GM19452 (cell line): Measurements from ENCODE around the gene ITPR2.

Source experiments
- ATAC-seq: cut with Tn5 transposase; IDR thresholded peaks from one replicate; pipeline ENCODE4 v1.9.1; 2021; ENCODE audit not compliant: unreplicated experiment

Gene ITPR2

DNA sequence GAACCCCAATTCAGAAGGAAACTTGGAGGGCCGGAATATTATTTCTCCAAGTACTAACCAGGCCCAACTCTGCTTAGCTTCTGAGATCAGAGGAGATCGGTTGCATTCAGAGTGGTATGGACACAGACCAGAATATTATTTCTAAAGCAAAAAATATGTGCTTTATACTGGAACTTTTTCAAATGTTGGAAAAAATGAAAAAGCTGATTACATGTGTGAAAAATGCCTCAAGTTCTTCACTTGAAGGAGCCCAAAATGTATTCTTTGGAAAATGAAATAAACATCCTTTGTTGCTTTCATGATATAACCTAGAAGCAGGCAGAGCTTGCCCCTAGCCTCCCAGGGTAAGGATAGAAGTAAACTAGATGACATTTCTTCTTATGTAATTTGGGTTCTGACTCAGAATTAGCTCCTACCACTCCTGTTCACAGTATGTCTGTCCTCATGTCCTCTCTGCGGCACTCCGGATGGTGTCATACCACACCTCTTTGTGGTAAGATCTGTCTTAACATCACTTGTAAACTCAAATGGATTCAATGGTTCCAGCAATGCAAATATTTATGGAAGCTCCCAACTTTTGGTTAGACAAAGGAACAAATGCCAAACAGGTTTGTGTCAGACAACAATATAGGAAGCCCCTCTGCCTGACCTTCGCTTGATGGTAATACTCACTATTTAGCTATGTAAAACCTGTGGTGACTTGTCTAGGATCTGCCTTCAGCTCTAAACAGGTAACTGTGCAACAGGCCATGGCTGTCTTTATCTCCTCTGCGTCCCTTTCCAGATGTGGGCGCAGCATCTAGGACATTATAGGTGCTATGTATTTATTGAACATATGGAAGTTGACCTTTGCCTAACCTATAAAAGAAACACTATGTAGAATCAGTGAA lies 459.1 kb downstream of the ITPR2 start:
- ATAC-seq = no peak

DNA sequence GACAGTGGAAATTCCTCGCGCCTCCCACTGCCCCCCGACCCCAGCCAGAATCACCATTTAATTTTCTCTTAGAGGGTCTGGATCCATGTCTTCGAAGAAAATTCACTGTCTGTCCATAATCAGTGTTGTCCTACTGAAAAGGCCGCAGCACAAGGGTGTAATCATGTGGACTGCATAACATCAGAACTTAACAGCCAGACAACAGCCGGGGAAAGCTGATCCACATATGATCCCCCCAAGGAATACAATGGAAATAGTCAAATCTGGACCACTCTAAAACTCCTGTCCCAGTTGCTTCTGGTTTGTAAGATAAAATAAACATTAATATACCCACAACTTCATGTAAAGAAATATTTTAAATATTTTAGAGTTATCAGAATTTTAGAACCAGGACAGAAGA lies 460.1 kb downstream of the ITPR2 start:
- no peak for ATAC-seq

DNA sequence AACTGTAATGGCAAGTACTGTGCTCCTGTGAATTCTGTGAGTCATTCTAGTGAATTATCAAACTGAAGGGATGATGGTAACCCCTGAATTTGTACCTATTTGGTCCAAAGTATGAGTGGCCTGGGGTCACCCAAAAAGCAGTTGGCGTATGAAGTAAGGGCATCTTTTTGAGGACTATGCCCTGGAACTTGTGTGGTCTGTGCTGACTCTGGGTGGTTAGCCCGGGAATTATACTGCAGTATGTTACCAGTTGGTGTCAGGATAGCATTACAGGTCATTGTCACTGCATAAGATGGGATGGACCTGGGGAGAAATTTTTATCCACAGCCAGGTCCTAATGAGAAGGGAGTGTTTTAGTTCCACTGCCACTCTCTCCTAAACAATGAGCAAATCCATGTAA lies 462.9 kb downstream of the ITPR2 start:
- no peak for ATAC-seq

DNA sequence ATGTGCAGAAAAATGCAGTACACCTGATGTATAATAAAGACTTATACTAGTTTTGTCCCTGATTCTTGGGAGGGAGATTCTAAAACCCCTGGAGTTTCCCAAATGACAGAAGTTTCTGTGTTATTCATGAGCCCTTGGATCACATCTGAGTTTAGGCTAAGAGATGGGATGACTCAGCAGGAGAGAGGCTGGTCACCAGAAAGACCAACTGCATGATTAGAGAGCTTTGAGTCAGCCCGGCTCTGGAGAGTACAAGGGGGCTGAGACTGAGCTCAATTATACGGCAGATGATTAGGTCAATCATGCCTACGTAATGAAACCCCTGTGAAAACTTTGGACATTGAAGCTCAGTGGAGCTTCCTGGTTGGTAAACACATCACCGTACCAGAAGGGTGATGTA lies 463.4 kb downstream of the ITPR2 start:
- no peak for ATAC-seq

DNA sequence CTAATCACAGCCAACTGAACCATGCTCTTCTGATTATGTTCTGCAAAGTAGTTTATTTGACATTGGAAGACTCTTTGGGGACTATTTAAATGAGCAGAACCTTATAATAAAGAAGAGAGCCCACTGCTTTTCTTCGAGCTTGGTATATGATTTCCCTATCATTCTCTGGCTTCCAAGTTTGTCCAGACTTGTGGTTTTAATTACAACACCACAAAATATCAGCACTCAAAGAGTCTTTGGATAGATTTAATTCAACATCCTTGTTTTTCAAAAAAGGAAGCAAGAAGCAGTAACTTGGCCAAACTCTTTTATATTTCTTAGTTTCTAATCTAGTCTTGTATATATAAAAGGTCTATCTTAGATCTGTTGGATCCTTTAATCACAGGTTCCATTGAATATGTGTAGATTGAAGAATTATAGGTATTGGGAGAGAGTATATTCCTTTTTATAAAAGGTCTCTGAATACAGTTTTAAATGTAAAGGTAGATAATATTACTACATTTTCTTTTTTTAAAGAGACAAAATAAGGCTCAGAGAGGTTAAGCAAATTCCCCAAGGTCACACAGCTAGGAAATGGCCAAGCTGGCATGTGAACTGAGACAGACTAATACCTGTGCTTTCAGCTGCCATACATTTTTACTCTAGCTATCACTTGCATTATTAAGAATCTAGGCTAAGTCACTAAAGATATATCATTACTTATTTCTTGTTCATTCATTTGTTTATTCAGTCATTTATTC lies 464.8 kb downstream of the ITPR2 start:
- ATAC-seq = no peak

DNA sequence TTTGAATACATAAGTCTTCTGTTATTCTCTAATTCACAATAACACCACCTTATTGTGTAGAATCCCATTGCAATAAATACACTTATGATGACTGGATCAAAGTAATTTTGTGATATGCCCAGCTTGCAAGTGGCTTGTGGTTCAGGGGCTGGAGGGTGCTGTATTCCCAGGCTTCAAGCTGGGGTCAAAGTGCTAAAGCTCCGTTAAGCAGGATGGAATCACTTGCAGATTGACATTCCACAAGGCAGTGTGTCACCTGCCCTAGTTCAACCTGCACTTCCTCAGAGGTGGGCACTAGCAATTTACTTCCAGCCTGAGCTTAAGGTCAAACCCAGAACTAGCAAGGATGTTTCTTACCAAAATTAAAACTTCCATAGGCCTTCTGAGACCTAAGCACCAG lies 471.0 kb downstream of the ITPR2 start:
- ATAC-seq = no peak

DNA sequence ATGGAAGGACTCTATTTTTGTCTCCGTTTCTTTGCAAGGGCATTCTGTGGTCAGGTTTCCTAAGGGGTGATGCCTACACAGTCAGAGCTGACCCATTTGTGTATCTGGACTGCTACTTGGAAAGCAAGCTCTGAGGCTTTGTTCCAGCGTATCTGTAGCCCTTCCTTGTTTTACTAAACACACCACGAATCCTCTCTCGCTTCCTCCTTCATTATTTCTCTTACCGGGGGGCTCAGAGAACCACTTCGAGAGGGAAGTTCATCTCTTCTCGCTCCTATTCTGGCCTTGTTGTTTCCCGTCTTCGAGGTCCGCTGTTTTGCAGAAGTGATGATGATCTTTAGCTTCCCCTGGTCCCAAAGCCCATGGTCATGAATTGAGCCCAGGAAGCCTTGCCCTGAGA lies 472.9 kb downstream of the ITPR2 start:
- ATAC-seq = no peak

DNA sequence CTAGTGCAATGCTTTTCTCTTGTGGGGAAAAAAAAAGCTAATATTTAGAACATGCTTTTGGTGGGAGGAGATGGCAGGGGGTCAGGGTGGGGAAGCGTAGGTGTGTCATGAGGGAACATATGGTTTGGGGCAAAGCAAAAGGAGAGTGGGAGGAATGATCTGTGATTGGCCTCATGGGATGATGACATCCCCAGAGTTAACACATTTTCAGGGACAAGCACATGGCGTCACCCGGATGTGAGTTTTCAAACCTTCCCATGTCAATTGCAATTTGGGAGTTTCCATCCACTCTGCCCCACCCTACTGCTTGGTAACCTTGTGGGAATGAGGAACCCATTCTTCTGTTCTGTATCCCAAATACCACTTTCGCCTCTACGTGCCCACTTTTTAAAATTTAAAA lies 473.4 kb downstream of the ITPR2 start:
- ATAC-seq = no peak

DNA sequence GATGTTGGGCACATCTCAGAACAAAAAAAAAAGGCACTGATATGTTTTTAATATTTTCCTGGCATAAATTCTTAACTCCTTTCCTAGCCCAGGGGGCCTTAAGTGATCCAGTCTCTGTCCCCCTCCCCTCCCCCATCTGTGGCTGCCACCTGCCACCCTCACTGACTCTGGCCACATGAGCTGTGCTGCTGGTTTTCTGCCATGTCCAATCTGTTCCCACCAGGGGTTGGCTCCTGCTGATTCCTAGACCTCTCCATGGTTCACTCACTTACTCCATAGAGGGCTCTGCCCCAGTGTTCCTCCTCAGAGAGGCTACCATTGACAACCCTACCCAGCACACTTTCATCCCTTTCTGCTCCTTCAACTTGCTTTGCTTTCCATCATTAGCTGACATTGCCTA lies 474.3 kb downstream of the ITPR2 start:
- ATAC-seq = no peak

DNA sequence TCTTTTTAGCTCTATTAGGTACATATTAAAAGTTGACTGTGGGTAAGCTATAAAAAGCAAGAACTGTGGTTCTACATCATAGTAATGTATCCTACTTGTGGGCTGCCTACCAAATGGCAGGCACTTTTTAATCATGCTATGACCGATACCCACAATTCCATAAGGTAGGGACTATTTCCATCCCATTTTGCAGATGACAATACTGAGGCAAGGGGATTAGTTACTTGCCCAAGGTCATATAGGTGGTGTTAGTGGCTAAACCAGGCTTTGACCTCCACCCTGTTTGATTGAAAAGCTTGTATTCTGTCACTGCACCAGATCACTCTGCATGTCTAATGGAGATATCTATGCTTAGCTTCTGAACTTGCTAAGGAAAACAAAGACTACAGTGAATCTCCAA lies 485.7 kb downstream of the ITPR2 start:
- no peak for ATAC-seq

DNA sequence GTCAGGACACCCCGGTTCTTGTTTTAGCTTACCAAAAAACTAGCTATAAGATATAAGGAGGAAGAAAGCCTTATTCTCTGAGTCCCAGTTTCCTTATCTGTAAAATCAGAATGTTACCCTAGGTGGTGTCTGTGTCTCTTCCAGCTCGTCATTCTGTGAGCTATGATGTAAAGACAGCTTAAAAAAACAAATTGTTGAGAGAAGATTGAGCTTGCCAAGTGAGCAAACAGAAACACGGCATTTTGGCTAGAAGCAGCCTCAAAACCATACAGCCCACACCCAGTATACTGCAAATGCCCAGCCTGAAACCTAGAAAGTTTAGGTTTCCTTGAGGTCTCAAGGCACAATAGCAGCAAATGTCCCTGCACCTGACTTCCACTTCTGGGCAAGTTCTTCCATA lies 486.3 kb downstream of the ITPR2 start:
- ATAC-seq = no peak

DNA sequence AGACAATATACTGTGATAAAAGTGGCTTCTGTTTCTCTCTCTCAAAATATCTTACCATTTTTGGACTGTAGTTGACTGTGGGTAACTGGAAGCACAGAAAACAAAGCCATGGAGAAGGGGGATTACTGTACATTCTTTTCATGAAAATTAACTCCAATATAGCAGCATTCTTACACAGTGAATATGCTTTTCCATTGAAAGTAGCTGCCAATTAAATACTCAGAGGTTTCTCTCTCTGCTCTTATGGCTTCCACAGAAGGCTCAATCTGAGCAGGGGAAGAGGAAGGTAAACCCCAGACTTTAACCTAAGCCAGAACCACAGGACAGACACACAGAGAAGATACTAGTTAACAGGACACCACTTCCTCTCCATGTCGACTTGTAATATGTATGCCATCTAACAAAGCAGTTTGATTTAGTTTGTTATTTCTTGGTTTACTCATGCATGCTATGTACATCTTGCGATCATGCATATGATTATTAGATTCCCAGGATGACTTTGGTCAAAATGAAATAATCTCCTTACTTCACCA lies 487.5 kb downstream of the ITPR2 start:
- ATAC-seq = no peak

DNA sequence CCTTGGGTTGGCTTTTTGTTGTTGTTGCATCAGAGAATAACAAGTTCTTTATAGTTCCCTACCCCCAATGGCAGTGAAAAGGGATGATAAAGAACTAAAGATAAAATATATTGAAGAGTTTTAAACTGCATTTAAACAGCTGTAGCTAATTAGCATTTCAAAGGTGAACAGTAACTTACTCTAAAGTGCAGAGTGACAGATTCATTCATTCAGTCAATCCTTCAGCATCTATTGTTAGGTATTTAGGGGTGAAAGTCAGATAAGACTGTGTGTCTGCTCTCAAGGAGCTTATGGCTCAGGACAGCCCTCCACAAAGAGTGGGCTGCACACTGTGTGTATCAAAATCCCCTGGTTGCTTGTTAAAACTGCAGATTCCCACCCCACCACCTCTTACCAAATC lies 491.5 kb downstream of the ITPR2 start:
- ATAC-seq = no peak

DNA sequence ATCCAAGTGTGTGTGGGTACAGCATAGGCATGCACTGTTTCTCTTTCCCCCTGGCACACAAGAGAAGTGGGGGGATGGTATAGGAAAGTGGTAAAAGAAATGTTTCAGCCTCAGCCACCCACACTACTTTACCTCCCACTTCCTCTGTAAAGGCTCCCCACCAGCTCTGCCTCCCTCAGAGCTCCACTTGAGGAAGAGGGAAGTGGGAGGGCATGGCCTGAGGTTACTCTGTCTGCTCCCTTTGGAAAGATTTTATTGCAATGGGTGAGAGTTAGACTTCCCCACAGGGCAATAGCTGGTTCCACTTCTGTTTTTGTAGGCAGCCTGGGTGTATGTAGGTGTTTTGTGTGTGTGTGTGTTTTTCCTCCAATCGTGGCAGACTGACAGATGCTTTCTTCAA lies 492.3 kb downstream of the ITPR2 start:
- ATAC-seq = peak; percentile 71

DNA sequence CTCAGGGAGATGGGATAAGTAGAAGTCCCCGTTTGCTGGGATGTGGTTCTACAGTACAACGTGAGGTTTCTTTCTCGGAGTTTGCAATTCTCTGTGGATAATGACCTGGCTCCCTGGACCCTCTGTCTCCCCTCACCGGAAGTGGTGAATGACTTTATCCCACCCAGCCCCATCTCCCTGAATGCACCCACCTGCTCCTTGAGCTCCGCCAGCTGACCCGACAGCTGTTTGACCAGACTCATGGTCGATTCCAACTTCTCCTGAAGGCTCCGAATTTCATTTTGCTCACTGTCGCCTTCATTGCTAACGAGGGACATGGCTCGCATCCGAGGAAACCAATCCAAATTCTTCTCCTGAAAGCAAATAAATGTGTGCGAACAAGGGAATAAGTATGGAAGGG lies 493.0 kb downstream of the ITPR2 start:
- ATAC-seq = no peak

DNA sequence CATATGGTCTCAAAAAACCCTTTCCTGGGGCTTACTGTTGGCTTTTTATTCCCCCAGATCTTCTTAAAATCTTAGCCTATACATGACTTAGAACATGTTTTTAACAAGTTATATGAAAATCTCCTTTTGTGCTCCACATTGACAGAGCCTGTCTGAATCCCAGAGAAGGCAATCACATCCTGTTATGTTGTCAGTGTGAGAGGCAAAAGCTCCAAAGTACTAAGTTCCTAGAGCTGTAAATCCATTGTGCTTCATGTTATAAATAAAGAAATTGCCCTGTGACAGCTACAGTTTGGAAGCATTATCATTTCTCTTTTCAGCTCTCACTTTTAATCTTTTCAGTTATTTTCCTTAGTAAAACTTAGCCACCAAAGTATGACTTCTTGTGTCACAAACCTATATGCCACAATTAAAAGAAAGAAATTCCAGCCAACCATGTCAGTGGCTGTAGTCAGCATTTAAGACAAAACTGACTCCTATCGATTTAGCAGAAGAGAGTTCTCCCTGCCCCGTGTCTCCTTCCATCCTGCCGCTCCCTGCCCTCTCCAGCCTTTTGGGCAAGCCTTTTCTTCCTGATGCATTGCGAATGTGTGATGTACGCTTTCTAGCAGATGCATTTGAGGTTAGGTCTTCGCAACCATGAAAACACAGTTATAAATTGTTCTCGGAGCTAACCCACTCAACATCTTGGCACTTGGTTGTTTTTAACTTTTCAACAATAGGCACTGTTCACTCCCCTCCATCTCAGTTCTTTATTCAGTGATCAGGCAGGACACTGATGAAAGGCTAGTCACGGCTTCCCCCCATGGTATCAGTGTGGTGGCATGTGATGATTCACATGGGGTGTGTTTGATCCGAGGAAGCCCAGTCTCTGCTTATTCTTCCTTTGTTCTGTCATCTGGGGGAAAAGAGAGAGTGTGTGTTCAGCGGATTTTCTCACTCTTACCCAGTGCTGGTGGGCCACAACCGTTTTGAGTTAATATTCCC lies 494.1 kb downstream of the ITPR2 start:
- ATAC-seq = no peak

DNA sequence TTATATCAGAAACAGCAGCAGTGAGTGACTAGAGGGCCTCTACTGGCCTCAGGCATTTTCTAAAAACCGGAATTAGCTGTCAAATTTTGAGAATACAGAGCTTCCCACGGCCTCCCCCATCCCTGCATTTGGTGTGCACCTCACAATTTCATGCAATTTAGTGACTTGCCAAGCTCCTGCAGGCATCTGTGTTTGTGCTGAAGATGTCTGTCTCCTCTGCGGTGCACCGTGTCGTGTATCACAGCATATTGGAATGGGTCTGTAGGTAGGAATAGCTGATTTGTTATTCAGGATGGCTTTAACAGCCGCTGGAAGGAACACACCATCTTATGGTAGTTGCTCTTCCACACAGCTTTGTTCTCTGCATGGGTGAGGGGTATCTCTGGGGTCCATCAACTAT lies 497.3 kb downstream of the ITPR2 start:
- no peak for ATAC-seq

DNA sequence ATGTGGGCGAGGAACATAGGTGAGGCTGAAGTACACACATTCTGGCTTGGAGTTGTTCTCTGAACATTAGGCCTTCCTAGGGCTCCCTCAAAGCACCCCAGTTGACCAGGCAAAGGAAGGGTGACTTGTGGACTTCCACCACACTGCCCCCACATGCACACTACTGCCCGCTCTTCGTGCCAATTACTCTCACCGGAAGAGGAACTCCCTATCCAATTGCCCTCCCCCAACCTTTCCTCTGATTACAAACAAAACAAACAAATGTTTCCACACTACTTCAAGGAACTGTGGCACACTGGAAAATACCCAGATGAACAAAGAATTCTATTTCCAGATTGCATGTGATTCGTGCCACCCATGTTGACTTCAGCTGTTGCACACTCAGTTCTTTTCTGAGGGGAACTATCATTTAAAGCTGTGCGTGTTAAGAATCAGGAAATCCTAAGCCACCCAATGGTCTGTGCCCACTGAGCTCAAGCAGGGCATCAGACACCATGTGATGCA lies 498.3 kb downstream of the ITPR2 start:
- no peak for ATAC-seq

DNA sequence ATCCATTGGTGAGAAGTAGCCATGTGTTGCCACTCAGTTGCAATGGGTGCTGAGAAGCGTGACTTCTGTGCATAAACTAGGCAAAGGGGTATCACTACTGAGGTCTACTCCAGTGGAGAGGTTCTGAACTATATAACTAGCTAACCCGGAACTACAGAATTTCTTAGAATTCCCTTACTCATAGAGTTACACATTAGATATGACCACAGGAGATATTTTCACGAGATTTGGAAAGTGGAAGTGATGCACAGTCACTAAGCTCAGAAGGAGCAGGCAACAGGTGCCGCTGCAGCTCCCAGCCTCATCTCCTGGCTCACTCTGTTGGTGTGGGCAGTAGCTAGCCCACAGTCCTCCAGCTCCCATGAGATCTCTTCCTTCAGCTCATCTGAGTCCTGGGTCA lies 501.0 kb downstream of the ITPR2 start:
- ATAC-seq = no peak

DNA sequence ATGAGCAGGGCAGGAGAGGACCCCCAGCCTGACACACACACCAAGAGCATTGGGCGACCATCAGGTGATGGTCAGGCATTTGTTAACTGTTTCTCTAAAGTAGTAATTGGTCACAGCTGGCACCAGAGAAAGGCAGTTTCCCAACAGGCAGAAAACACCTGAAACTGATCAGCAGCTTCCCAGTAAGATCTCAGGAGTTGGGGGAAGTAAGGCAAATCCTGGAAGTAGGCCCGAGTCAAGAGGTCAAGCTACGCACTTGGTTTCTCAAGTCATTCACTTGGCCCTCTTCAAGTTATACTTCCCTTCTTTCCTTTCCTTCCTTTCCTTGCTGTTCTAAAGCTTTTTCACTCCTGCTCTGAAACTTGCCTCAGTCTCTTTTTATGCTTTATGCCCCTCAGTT lies 501.9 kb downstream of the ITPR2 start:
- ATAC-seq = no peak
